HepG2 (cell line): ENCODE data around the gene SAE1. TPM values are rescaled to one million over a fixed set of nuclear protein-coding genes. Genes with fewer than 3 reads are reported as not detected.

Source experiments
- ASH2L ChIP-seq: fragments of 300-600, 200-600 bp; sonication (generic); IDR thresholded peaks from 2 replicates; pipeline ENCODE4 v1.7.0; 2017; ENCODE audit warnings: low read depth, mild to moderate bottlenecking, moderate library complexity, mixed read lengths, low read length; ENCODE audit not compliant: insufficient read length
- ATAD3A ChIP-seq: sonication (generic); formaldehyde crosslinking; IDR thresholded peaks from 2 replicates; pipeline ENCODE4 v1.4.0; 2020; ENCODE audit warnings: missing genetic modification reagents
- CBX1 ChIP-seq: IDR thresholded peaks from one replicate; pipeline ENCODE4 v1.6.1; 2016; ENCODE audit warnings: antibody characterized with exemption, low read depth
- CERS6 ChIP-seq: sonication (generic); formaldehyde crosslinking; IDR thresholded peaks from 2 replicates; pipeline ENCODE4 v1.5.0; 2020; ENCODE audit warnings: missing genetic modification reagents
- FOXA1 ChIP-seq, 2 experiments: fragments of 450-650 bp in 1 of 2; sonication (generic) in 1 of 2; formaldehyde crosslinking in 1 of 2; IDR thresholded peaks; 2 replicates each; pipeline versions ENCODE4 v1.4.0 to v1.6.1; 2016 to 2020; ENCODE audit warnings: missing genetic modification reagents in 1 of 2
- GATAD1 ChIP-seq: IDR thresholded peaks from 2 replicates; pipeline ENCODE4 v1.6.1; 2016; ENCODE audit warnings: missing genetic modification reagents, missing compliant biosample characterization
- TAF15 ChIP-seq: fragments of 200-400 bp; formaldehyde crosslinking; IDR thresholded peaks from one replicate; pipeline ENCODE4 v1.6.1; 2018; ENCODE audit warnings: mild to moderate bottlenecking, low read depth, low read length; ENCODE audit not compliant: poor library complexity, severe bottlenecking
- THAP7 ChIP-seq: sonication (generic); formaldehyde crosslinking; IDR thresholded peaks from 2 replicates; pipeline ENCODE4 v1.8.1; 2023; ENCODE audit warnings: mild to moderate bottlenecking, missing genetic modification reagents
- ZKSCAN1 ChIP-seq: fragments of 150-350 bp; IDR thresholded peaks from 2 replicates; pipeline ENCODE4 v1.6.1; 2014; ENCODE audit warnings: low read length
- ZNF276 ChIP-seq: sonication (generic); formaldehyde crosslinking; IDR thresholded peaks from 2 replicates; pipeline ENCODE4 v1.4.0; 2020; ENCODE audit warnings: mild to moderate bottlenecking, low read depth, missing genetic modification reagents
- ZNF792 ChIP-seq: IDR thresholded peaks from 2 replicates; pipeline ENCODE4 v1.6.1; 2016
- polyA plus RNA-seq, 8 experiments: library from polyadenylated mRNA; depleted of rRNA in 3 of 8; stranded (reverse) in 7 of 8; unstranded in 1 of 8; fragments of >200 nt; fragmentation: Illumina TruSeq in 4 of 8; extraction: Trizol in 4 of 8; gene quantifications; 2 replicates each; pipeline versions ENCODE4 v1.2.1 to v1.2.3, GENCODE V29; 2011 to 2016; ENCODE audit warnings: low read depth in 4 of 8, missing spikeins in 1 of 8, mixed read lengths in 1 of 8; ENCODE audit not compliant: insufficient read depth in 1 of 8
- total RNA-seq, 5 experiments: library from RNA; depleted of rRNA; stranded (reverse); fragments of >200 nt; fragmentation: Illumina TruSeq; extraction: Trizol; gene quantifications; 2 replicates each; pipeline ENCODE4 v1.2.3, GENCODE V29; 2016; ENCODE audit warnings: low read depth in 1 of 5
- TF ChIP-seq, protein P1 (sequence below): sonication (generic); formaldehyde crosslinking; IDR thresholded peaks from 2 replicates; pipeline ENCODE4; 2020; ENCODE audit warnings: missing genetic modification reagents, mild to moderate bottlenecking, borderline replicate concordance
- TF ChIP-seq, protein P2 (sequence below): sonication (generic); formaldehyde crosslinking; IDR thresholded peaks from 2 replicates; pipeline ENCODE4 v1.4.0; 2020; ENCODE audit warnings: missing genetic modification reagents
- TF ChIP-seq, protein P3 (sequence below): sonication (generic); formaldehyde crosslinking; IDR thresholded peaks from 2 replicates; pipeline ENCODE4 v1.5.0; 2020; ENCODE audit warnings: missing genetic modification reagents
- TF ChIP-seq, protein P4 (sequence below), 2 experiments: fragments of 450-650 bp in 1 of 2; sonication (generic) in 1 of 2; formaldehyde crosslinking; IDR thresholded peaks; 2 replicates each; pipeline versions ENCODE4 v1.5.0 to v1.8.0; 2020 to 2022; ENCODE audit warnings: mild to moderate bottlenecking in 1 of 2, missing genetic modification reagents in 1 of 2

The SAE1 gene
- total and polyA plus RNA-seq, 2 of the 13 experiments (the other 11 are each of a cell fraction or from before 2014, with no cell fraction given): 87.6 to 197 TPM

- TF ChIP-seq, protein P1, sequence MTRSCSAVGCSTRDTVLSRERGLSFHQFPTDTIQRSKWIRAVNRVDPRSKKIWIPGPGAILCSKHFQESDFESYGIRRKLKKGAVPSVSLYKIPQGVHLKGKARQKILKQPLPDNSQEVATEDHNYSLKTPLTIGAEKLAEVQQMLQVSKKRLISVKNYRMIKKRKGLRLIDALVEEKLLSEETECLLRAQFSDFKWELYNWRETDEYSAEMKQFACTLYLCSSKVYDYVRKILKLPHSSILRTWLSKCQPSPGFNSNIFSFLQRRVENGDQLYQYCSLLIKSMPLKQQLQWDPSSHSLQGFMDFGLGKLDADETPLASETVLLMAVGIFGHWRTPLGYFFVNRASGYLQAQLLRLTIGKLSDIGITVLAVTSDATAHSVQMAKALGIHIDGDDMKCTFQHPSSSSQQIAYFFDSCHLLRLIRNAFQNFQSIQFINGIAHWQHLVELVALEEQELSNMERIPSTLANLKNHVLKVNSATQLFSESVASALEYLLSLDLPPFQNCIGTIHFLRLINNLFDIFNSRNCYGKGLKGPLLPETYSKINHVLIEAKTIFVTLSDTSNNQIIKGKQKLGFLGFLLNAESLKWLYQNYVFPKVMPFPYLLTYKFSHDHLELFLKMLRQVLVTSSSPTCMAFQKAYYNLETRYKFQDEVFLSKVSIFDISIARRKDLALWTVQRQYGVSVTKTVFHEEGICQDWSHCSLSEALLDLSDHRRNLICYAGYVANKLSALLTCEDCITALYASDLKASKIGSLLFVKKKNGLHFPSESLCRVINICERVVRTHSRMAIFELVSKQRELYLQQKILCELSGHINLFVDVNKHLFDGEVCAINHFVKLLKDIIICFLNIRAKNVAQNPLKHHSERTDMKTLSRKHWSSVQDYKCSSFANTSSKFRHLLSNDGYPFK: peak; percentile 85
- no peak for TF ChIP-seq FOXA1 (IDR thresholded peaks at IDR 0.05)
- no peak for TF ChIP-seq FOXA1 (CRISPR knock-in tag; IDR thresholded peaks at IDR 0.05)
- TF ChIP-seq ZNF792: peak; percentile 84
- TF ChIP-seq CBX1: no peak
- no peak for TF ChIP-seq ATAD3A (CRISPR knock-in tag)
- TF ChIP-seq TAF15: no peak
- TF ChIP-seq, protein P2, sequence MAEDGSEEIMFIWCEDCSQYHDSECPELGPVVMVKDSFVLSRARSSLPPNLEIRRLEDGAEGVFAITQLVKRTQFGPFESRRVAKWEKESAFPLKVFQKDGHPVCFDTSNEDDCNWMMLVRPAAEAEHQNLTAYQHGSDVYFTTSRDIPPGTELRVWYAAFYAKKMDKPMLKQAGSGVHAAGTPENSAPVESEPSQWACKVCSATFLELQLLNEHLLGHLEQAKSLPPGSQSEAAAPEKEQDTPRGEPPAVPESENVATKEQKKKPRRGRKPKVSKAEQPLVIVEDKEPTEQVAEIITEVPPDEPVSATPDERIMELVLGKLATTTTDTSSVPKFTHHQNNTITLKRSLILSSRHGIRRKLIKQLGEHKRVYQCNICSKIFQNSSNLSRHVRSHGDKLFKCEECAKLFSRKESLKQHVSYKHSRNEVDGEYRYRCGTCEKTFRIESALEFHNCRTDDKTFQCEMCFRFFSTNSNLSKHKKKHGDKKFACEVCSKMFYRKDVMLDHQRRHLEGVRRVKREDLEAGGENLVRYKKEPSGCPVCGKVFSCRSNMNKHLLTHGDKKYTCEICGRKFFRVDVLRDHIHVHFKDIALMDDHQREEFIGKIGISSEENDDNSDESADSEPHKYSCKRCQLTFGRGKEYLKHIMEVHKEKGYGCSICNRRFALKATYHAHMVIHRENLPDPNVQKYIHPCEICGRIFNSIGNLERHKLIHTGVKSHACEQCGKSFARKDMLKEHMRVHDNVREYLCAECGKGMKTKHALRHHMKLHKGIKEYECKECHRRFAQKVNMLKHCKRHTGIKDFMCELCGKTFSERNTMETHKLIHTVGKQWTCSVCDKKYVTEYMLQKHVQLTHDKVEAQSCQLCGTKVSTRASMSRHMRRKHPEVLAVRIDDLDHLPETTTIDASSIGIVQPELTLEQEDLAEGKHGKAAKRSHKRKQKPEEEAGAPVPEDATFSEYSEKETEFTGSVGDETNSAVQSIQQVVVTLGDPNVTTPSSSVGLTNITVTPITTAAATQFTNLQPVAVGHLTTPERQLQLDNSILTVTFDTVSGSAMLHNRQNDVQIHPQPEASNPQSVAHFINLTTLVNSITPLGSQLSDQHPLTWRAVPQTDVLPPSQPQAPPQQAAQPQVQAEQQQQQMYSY (CRISPR knock-in tag): no peak
- peak; percentile 37; the same call in 1 of the 2 replicates for TF ChIP-seq ZNF276
- TF ChIP-seq ASH2L: peak; percentile 76
- TF ChIP-seq, protein P3, sequence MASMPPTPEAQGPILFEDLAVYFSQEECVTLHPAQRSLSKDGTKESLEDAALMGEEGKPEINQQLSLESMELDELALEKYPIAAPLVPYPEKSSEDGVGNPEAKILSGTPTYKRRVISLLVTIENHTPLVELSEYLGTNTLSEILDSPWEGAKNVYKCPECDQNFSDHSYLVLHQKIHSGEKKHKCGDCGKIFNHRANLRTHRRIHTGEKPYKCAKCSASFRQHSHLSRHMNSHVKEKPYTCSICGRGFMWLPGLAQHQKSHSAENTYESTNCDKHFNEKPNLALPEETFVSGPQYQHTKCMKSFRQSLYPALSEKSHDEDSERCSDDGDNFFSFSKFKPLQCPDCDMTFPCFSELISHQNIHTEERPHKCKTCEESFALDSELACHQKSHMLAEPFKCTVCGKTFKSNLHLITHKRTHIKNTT (CRISPR knock-in tag): no peak
- TF ChIP-seq THAP7 (CRISPR knock-in tag): no peak
- peak; percentile 63 for TF ChIP-seq GATAD1 (CRISPR knock-in tag)
- no peak for TF ChIP-seq CERS6
- no peak for TF ChIP-seq ZKSCAN1
- TF ChIP-seq, protein P4, sequence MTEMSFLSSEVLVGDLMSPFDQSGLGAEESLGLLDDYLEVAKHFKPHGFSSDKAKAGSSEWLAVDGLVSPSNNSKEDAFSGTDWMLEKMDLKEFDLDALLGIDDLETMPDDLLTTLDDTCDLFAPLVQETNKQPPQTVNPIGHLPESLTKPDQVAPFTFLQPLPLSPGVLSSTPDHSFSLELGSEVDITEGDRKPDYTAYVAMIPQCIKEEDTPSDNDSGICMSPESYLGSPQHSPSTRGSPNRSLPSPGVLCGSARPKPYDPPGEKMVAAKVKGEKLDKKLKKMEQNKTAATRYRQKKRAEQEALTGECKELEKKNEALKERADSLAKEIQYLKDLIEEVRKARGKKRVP (CRISPR knock-in tag; IDR thresholded peaks at IDR 0.05): peak; percentile 97 to 100
Measured at GRCh38 chr19:47243776-47244547, 113.3 kb downstream of the SAE1 start (continued).
